IPS-11a (cell line): ENCODE results near the gene FYB1.
"Not testable (repeated sequence)": the region's sequence is repeated elsewhere in the genome, so short reads cannot be mapped to it uniquely, and the experiment has no call there.

Experiments used
- H3K4me3 ChIP-seq: one replicate; pipeline ENCODE4 v1.5.1; 2013; ENCODE audit warnings: low read depth, low read length, control low read depth

FYB1 gene

GRCh38 chr5:39226558-39226957 lies 7.2 kb upstream of the FYB1 start:
- H3K4me3 ChIP-seq, result no peak overlapping the region

DNA sequence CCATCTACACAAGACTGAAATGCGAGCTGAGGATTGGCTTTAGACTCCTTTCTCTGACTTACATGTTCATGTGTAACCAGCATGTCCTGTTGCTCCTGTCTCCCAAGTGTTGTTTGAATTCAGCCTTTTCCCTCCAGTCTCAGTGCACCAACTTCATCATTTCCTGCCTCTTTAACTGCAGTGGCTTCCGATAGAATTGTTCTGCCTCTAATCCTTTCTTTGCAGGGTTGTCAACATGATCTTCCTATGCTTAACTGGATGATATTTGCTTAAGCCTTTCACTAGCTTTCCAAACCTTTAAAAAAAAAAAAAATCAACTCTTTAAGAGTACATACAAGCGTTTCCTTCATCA lies 6.7 kb upstream of the FYB1 start:
- no peak overlapping the region for H3K4me3 ChIP-seq

DNA sequence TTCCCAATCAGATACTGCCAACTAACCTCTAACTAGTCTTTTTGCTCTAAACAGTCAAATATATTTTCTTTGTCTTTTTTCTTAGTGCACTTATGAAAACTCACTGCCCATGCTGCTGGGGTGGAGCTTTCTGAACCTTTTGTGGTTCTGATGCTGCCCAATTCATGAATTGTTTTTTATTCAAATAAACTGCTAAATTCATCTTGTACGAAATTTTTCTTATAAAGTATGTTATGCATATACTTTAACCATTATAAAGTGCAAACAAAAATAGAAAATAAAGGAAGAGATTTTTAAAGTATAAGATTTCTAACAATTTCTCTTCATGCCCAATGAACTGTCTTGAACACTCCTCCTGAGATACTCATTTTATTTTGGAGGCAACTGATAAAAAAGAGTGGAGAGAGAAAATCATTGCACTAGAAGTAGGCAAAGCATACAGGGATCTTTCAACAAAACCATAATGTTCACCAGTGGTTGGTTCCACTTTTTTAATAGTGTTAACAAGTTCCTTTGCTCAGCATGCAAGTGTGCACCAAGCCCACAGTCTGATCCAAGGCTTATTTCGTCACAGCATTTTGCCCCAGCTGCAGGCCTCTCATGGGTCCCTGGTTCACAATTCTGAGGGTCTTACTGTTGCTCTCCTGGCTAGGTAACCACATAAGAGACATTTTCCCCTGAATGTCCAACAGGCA lies 6.2 kb upstream of the FYB1 start:
- H3K4me3 ChIP-seq, result no peak overlapping the region

DNA sequence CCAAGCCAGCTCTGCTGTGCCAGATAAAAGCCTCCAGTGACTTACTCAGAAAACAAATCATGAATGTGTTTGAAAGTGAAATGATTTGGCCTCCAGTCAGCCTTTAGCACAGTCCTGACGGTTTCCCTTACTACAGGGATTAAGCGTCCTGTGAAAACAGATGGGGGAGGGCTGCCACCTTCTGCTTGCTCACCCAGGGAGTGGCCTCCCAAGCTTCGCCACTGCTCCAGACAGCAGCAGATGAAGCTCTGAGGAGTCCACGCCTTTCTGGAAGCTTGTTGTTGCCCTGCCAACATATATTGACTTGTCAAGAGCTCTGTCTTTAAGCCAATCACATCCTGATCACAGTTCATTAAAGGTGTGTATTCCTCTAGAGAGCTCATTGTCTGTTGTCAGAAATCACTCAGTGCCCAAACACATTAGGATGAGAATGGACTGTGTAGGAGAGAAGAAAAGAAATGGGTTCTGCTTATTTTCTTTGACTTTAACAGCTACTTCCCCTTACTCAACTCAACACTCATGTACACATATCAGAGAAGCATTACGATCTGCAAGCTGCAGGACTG lies 4.9 kb upstream of the FYB1 start:
- no peak overlapping the region for H3K4me3 ChIP-seq

- H3K4me3 ChIP-seq, result no peak overlapping the region
Observed at GRCh38 chr5:39223565-39224156, 4.3 kb upstream of the FYB1 start.

DNA sequence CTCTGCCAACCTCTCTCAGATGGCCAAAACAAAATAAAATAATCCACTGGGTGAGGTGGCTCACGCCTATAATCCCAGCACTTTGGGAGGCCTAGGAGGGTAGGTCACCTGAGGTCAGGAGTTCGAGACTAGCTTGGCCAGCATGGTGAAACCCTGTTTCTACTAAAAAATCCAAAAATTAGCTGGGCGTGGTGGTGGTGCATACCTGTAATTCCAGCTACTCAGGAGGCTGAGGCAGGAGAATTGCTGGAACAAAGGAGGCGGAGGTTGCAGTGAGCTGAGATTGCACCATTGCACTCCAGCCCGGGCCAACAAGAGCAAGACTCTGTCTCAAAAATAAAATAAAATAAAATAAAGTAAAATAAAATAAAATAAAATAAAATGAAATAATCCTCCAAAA lies 2.3 kb upstream of the FYB1 start:
- H3K4me3 ChIP-seq, result not testable (repeated sequence)

- H3K4me3 ChIP-seq, result no peak overlapping the region
Observed at GRCh38 chr5:39220280-39221030, 1.1 kb upstream of the FYB1 start.

DNA sequence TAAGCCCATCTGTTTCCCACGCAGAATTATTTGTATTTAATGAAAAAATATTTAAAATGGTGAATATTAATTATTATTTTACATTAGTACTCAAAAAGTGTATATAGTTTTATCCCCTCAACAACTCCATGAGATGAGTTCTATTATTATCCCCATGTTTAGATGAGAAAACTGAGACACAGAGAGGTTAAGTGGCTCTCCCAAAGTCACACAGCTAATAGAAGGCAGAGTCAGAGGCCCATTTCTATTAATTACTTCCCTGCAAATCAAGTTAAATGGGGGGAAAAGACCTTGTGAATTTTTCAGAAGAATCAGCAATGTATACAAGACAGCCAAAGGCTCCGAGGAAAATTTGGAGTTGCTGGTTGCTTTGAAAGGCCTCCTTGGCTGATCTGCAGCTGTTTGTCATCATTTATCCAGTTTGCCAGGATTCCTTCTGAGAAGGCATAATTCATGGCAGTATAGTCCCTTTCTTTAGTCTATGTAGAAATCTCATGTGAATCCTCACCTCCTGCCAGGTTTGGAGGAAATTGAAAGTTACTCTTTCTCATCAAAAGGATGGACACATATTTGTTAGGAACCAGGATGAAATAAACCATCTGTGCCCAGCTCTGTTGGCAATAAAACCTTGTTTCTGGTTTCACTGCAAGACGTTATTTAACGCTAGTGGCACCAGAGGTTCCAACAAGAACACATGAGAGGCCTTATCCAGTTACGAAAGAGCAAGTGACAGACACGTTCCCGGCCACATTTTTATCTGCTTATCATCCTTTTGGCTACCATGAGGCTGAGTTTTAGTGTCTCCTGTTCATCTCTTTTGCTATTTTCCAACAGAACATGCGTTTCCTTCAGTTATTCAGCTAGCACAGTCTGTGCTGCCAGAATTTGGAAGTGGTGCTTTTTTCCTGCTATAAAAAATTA lies 621 bp downstream of the FYB1 start:
- H3K4me3 ChIP-seq, result no peak overlapping the region

DNA sequence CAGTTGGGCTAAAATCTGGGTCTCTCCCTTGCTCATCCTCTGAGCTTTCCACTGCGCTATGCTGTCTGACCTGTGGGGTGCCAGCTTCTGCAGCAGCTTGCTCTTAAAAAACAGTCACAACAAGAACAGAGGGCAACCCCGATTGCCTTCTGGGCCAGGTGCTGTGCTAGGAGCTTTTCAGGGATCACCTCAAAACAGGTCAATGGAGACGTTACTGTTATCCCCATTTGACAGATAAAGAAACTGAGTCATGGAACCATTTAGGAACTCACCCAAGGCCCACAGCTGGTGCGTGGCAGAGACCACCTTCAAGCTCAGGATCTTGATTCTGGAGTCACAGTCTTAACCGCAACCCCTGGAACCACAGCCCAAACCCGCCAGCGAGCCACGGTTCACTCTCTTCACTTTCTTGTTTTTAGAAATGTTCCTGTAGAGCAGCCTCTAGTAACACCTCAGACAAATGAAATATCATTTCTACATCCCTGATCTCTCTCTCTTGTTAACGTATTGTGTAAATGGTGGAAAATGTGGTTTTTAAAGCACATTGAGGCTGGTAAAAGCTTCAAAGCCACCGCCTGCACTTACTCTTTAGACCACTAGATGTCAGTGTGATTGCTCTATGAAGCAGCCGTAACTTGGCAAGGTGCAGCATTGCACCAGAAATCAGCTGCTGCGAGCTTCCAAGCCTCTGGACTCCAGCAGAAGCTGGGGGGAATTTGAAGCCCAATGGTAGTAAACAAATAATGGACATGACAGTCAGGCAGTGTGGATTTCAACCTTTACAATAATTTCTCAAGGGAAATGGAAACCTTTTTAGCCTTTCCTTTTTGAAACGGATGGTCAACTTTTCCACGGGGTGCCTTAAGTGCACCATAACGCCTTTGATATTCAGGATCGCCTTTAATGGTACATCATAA lies 1.7 kb downstream of the FYB1 start:
- H3K4me3 ChIP-seq, result no peak overlapping the region

- H3K4me3 ChIP-seq, result no peak overlapping the region
Observed at GRCh38 chr5:39216631-39217030, 2.7 kb downstream of the FYB1 start.

DNA sequence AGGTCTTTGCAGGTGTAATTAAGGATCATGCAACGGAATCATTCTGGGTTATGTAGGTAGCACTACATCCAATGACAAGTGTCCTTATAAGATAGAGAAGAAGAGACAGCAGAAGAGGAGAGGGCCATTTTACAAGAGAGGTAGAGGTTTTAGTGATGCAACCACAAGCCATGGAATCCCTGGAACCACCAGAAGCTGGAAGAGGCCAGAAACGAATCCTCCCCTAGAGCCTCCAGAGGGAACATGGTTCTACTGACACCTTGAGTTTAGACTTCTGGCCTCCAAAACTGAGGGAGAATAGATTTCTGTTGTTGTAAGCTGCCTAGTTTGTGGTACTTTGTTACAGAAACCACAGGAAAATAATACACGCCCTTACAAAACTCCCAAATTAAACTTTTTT lies 3.5 kb downstream of the FYB1 start:
- H3K4me3 ChIP-seq, result no peak overlapping the region

DNA sequence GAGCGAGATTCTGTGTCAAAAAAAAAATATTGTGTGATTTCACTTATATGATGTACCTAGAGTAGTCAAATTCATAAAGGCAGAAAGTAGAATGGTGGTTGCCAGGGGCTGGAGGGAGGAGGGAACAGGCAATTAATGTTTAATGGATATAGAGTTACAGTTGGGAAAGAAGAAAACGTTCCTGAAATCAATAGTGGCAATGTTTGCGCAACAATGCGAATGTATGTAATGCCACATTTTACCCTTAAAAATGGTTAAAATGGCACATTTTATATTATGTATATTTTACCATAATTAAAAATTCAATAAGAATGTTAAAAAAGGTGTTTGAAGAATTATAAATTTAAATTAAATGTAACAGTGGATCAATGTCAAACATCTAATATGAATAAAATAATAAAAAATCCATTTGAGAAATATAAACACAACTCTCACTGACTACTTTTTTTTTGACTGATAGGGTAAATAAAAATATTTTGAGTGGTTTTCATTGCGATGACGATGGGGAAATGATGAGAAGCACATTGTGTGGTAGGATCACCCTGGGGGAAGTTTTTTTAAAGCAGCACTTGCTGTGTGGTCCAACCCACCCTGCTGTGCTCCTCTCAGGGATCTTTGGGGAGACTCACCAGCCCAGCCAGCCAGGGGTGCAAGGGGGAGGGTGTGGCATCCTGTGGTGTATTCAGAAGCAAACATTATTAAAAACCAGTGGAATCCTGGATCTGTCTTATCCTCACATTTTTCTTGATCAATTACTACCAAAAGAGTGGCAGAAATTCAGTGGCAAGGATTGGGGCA lies 4.3 kb downstream of the FYB1 start:
- no peak overlapping the region for H3K4me3 ChIP-seq

DNA sequence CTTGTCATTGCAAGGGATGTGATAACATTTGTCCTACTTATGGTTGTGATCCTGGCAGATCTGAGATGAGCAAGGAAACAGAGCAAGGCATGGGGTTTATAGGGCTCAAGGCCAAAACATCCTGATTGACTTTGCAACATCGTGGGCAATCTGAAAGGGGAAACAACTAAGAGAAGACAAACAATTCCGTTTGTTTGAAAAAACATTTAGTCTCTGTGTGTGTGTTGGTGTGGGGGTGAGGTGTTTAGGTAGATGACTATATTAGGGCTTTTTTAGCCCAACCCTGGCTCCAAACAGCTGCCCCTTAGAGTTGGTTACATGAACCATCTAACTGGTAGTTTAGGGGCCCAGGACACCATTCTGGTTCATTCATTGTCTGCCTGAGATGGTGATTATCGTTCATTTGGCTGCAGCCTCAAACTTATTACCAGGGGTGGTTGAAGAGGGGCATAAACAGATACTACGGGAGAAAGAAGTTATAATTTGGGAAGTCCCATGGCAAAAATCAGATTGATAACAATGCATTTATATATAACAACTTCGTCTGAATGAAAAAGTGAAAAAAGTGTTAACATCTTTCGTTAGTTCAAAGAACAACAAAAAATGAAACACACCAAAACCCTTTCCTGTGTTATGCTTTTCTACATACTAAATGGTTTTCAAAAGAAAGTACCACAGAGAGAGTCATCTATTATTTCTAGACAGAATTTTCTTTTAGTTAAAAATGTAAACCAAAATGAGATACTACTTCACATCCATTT lies 5.7 kb downstream of the FYB1 start:
- H3K4me3 ChIP-seq, result no peak overlapping the region

GRCh38 chr5:39211773-39212172 lies 7.6 kb downstream of the FYB1 start:
- no peak overlapping the region for H3K4me3 ChIP-seq

GRCh38 chr5:39209924-39210323 lies 9.4 kb downstream of the FYB1 start:
- H3K4me3 ChIP-seq, result no peak overlapping the region

- H3K4me3 ChIP-seq, result no peak overlapping the region
Observed at GRCh38 chr5:39208471-39208870, 10.9 kb downstream of the FYB1 start.

DNA sequence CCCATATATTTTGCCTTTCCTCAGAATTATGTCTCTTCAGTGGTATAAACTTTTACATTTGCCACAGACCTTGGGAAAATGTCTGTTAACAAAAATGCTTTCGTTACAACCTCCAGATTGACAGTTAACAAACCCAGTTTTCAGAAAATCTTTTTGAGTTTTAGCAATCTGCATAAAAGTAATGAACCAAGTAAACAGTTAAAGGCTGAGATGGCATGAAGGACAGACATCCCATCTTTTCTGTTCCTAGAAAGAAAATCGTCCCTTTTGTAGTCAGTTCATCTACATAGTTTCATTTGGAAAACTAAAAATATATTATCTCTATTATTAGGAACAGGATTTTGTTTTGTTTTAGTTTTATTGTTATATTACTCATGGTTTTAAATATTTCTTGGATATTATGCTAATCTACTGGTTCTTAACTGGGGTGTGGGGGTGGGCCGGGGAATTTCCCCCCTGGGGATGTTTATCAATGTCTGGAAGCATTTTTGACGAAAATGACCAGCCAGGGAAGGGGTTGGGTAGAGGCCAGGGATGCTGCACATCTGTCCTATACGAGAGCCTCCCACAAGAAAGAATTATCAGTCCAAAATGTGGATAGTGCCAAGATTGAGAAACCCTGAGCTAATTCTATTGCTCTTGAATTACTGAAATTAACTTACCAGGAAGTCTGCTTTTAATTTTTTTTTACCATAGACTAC lies 11.9 kb downstream of the FYB1 start:
- H3K4me3 ChIP-seq, result no peak overlapping the region
